Endothelial cell of umbilical vein (primary cell): ENCODE data around the gene RPS24. TPM values are rescaled to one million over a fixed set of nuclear protein-coding genes. Genes with fewer than 3 reads are reported as not detected.

Source experiments
- BruUV-seq: library from RNA; stranded (reverse); fragments of 400-500 nt; replicated peaks from 2 replicates; lab custom pipeline; 2021; lab: Mats Ljungman, UMichigan
- CTCF ChIA-PET: fragments of 300-600, 350-600 bp; sonication (Branson Sonifier 250); formaldehyde crosslinking; loops from one replicate; lab custom pipeline; 2021; ENCODE audit warnings: antibody characterized with exemption, inconsistent platforms; lab: Charles Lee
- POLR2A ChIA-PET: fragments of 300-600, 350-600 bp; sonication (Branson Sonifier 250); formaldehyde crosslinking; loops from one replicate; lab custom pipeline; 2021; ENCODE audit warnings: antibody characterized with exemption, inconsistent platforms; lab: Charles Lee
- DNase-seq: peaks from one replicate; pipeline ENCODE4 v3.0.0-alpha.2; 2011; ENCODE audit warnings: low read depth, low spot score
- FAIRE-seq: peaks from 2 replicates; lab custom pipeline; 2011; peaks lifted over from hg19 to GRCh38; lab: Jason Lieb, UNC
- H2AFZ ChIP-seq: 2 replicates; pipeline ENCODE4 v1.6.0; 2012; ENCODE audit warnings: low read depth, low read length, control low read depth, inconsistent platforms
- H3K27ac ChIP-seq: 2 replicates; pipeline ENCODE4 v1.5.1; 2011; ENCODE audit warnings: low read depth, mild to moderate bottlenecking, control low read depth, low read length, moderate library complexity; ENCODE audit not compliant: insufficient read depth
- H3K27me3 ChIP-seq, 2 experiments: 2 replicates each; pipeline versions ENCODE4 v1.6.0 to v1.6.1; 2011; ENCODE audit warnings: low read length in 2 of 2, mixed read lengths in 1 of 2; ENCODE audit not compliant: control insufficient read depth in 2 of 2, insufficient read depth in 2 of 2
- H3K36me3 ChIP-seq, 2 experiments: 2 replicates in 1 of 2; 3 replicates in 1 of 2; pipeline ENCODE4 v1.5.1; 2011; ENCODE audit warnings: low read length in 2 of 2, mild to moderate bottlenecking in 1 of 2, moderate library complexity in 1 of 2; ENCODE audit not compliant: control insufficient read depth in 2 of 2, insufficient read depth in 2 of 2; ENCODE audit errors: extremely low read depth in 1 of 2
- H3K4me1 ChIP-seq: 3 replicates; pipeline ENCODE4 v1.5.1; 2011; ENCODE audit warnings: mild to moderate bottlenecking, low read length; ENCODE audit not compliant: control insufficient read depth, insufficient read depth; ENCODE audit errors: extremely low read depth
- H3K4me2 ChIP-seq: 2 replicates; pipeline ENCODE4 v1.6.1; 2011; ENCODE audit warnings: low read length, control low read depth, mixed read lengths; ENCODE audit not compliant: insufficient read depth
- H3K4me3 ChIP-seq, 3 experiments: fragments of 200-600 bp in 1 of 3; sonication (generic), shearing (Covaris generic) in 1 of 3; replicated peaks in 1 of 3; 2 replicates each; pipeline ENCODE4 v1.5.1; 2011 to 2016; ENCODE audit warnings: control low read depth in 3 of 3, low read length in 3 of 3, mild to moderate bottlenecking in 2 of 3, inconsistent platforms in 1 of 3, low read depth in 1 of 3, moderate library complexity in 1 of 3; ENCODE audit not compliant: insufficient read depth in 1 of 3
- H3K79me2 ChIP-seq: 2 replicates; pipeline ENCODE4 v1.6.0; 2012; ENCODE audit warnings: low read length, inconsistent platforms; ENCODE audit not compliant: control insufficient read depth, insufficient read depth
- H3K9ac ChIP-seq: replicated peaks from 2 replicates; pipeline ENCODE3; 2011; ENCODE audit warnings: low read length, control low read depth; ENCODE audit not compliant: insufficient read depth; ENCODE audit errors: extremely low read depth
- H3K9me1 ChIP-seq: replicated peaks from 3 replicates; pipeline ENCODE4 v1.6.0; 2011; ENCODE audit warnings: mild to moderate bottlenecking, low read length; ENCODE audit not compliant: control insufficient read depth, insufficient read depth; ENCODE audit errors: extremely low read depth
- H3K9me3 ChIP-seq: replicated peaks from 2 replicates; pipeline ENCODE4 v1.5.1; 2012; ENCODE audit warnings: low read length, inconsistent platforms; ENCODE audit not compliant: control insufficient read depth, insufficient read depth
- H4K20me1 ChIP-seq: replicated peaks from 2 replicates; pipeline ENCODE3; 2011; ENCODE audit warnings: mild to moderate bottlenecking, low read length; ENCODE audit not compliant: control insufficient read depth, insufficient read depth; ENCODE audit errors: extremely low read depth
- EZH2 ChIP-seq: IDR thresholded peaks from 2 replicates; pipeline ENCODE4 v1.6.1; 2012; ENCODE audit warnings: borderline replicate concordance, low read depth, mild to moderate bottlenecking, moderate library complexity, low read length, inconsistent platforms; ENCODE audit not compliant: severe bottlenecking
- FOS ChIP-seq: IDR thresholded peaks from 2 replicates; pipeline ENCODE4 v1.6.1; 2011; ENCODE audit warnings: mild to moderate bottlenecking, low read length, moderate library complexity, borderline replicate concordance; ENCODE audit not compliant: insufficient read depth
- GATA2 ChIP-seq: IDR thresholded peaks from 2 replicates; pipeline ENCODE4 v1.7.0; 2011; ENCODE audit warnings: low read depth, mild to moderate bottlenecking, moderate library complexity, mixed read lengths, low read length; ENCODE audit not compliant: insufficient read length, insufficient read depth
- JUN ChIP-seq: IDR thresholded peaks from 2 replicates; pipeline ENCODE4 v1.6.1; 2011; ENCODE audit warnings: borderline replicate concordance, low read depth; ENCODE audit not compliant: insufficient read length, insufficient read depth
- MYC ChIP-seq: IDR thresholded peaks from one replicate; pipeline ENCODE4 v1.6.1; 2011; ENCODE audit warnings: mild to moderate bottlenecking, low read depth, low read length
- POLR2A ChIP-seq: IDR thresholded peaks from 2 replicates; pipeline ENCODE4 v1.6.1; 2012; ENCODE audit warnings: low read depth, mild to moderate bottlenecking, control low read depth, low read length
- POLR2AphosphoS5 ChIP-seq: IDR thresholded peaks from 2 replicates; pipeline ENCODE4 v1.6.1; 2012; ENCODE audit warnings: low read depth, mild to moderate bottlenecking, control low read depth, low read length, moderate library complexity; ENCODE audit not compliant: insufficient read depth
- dilution Hi-C: fragments of 300-500 bp; cut with MboI; formaldehyde crosslinking; loops from one replicate; pipeline ENCODE4 v1.15.0; 2019; ENCODE audit warnings: low sequenced_read_pairs; ENCODE audit not compliant: extremely low pct_ligation_motif_present
- intact Hi-C: fragments of 100-400 bp; cut with micrococcal nuclease; formaldehyde crosslinking; loops from one replicate; pipeline ENCODE4 v1.10.0; 2022
- polyA plus RNA-seq, 4 experiments: library from polyadenylated mRNA; depleted of rRNA in 3 of 4; stranded (reverse) in 3 of 4; unstranded in 1 of 4; fragments of >200 nt; gene quantifications; 2 replicates each; pipeline versions ENCODE4 v1.2.1 to v1.2.3, GENCODE V29; 2011 to 2012; ENCODE audit warnings: missing spikeins in 1 of 4
- total RNA-seq: library from RNA; stranded (reverse); gene quantifications from 2 replicates; pipeline ENCODE4 v1.2.3, GENCODE V29; 2021
- TF ChIP-seq, protein P1 (sequence below), 2 donors: IDR thresholded peaks; 1 replicate in 1 of 2; 2 replicates in 1 of 2; pipeline ENCODE4 v1.5.1; 2011; ENCODE audit warnings: low read length in 2 of 2, mild to moderate bottlenecking in 2 of 2, moderate library complexity in 2 of 2, control low read depth in 1 of 2, inconsistent platforms in 1 of 2, low read depth in 1 of 2; ENCODE audit not compliant: insufficient read depth in 1 of 2; ENCODE audit errors: extremely low read depth in 1 of 2
- TF ChIP-seq, protein P2 (sequence below): IDR thresholded peaks from 2 replicates; pipeline ENCODE4 v1.6.1; 2011; ENCODE audit not compliant: insufficient read depth, insufficient read length

The RPS24 gene
- total and polyA plus RNA-seq, 2 donors (not counting 3 experiments of a cell fraction or from before 2014, with no cell fraction given), result 1,446 to 2,326 TPM

DNA sequence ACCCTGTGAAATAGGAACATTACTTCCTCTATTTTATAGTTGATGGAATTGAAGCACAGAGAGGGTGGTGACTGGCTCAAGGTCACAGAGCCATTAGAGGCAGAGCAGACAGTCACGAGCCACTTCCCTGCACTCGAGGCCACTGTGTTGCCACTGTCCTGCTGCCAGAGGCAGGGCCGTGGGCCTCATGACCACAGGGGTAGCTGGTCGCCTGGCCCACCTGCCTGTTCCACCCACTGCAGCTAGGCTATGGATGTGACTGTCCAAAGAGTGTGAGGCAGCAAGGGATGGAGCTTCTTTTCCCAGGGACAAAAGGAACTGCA, 38.2 kb downstream of the RPS24 start:
- no peak overlapping the region for H3K9ac ChIP-seq
- no peaks in the 10 kb centered on the region for H3K36me3 ChIP-seq
- ChIA-PET CTCF (no interaction called here), POLR2A (no interaction called here)
- H3K9me1 ChIP-seq, result no peaks in the 10 kb centered on the region
- DNase-seq, result no peak
- no peaks in the 10 kb centered on the region for H3K27me3 ChIP-seq
- no peaks in the 10 kb centered on the region for H4K20me1 ChIP-seq
- H2AFZ ChIP-seq, result no peak overlapping the region
- H3K4me1 ChIP-seq, result no peaks in the 10 kb centered on the region
- H3K4me3 ChIP-seq, result no peak overlapping the region
- H3K4me2 ChIP-seq, result no peak overlapping the region
- TF ChIP-seq POLR2AphosphoS5 (no peak), FOS (no peak), MYC (no peak), POLR2A (no peak), EZH2 (no peak)
- TF ChIP-seq, protein P1, sequence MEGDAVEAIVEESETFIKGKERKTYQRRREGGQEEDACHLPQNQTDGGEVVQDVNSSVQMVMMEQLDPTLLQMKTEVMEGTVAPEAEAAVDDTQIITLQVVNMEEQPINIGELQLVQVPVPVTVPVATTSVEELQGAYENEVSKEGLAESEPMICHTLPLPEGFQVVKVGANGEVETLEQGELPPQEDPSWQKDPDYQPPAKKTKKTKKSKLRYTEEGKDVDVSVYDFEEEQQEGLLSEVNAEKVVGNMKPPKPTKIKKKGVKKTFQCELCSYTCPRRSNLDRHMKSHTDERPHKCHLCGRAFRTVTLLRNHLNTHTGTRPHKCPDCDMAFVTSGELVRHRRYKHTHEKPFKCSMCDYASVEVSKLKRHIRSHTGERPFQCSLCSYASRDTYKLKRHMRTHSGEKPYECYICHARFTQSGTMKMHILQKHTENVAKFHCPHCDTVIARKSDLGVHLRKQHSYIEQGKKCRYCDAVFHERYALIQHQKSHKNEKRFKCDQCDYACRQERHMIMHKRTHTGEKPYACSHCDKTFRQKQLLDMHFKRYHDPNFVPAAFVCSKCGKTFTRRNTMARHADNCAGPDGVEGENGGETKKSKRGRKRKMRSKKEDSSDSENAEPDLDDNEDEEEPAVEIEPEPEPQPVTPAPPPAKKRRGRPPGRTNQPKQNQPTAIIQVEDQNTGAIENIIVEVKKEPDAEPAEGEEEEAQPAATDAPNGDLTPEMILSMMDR (IDR thresholded peaks at IDR 0.05; ENCODE audit: extremely low read depth in 1 of 2, insufficient read depth in 1 of 2, low read depth in 1 of 2, low read length in 2 of 2), result no peak
- H3K9me3 ChIP-seq, result no peaks in the 10 kb centered on the region
- FAIRE-seq, result no peak
- intact Hi-C loops (no loop called here), dilution Hi-C loops (no loop called here)
- H3K79me2 ChIP-seq, result no peaks in the 10 kb centered on the region
- BruUV-seq, result no TSS peak
- no peak overlapping the region for H3K27ac ChIP-seq

DNA sequence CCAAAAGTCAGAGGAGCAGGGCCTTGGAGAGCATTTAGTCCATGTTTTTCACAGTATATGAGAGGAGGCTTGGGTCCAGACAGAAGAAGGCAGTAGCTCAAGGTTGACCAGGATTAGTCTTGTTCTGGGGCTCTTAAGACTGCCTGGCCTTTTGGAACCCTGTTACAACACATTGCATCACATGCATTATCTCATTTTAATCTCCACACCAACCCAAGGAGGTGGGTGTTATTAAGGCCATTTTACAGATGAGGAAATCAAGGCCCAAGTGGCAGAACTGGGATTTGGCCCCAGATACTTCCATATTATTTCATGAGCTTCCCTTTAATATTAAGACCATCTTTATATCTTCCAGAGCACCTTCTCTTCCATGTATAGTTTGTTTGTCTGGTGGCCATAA, 38.8 kb downstream of the RPS24 start:
- Histone ChIP-seq H3K36me3 (no peaks in the 10 kb centered on the region), H3K27ac (no peak overlapping the region), H3K4me3 (no peak overlapping the region), H4K20me1 (no peaks in the 10 kb centered on the region), H3K9me1 (no peaks in the 10 kb centered on the region), H3K9ac (no peak overlapping the region), H3K4me1 (no peaks in the 10 kb centered on the region), H3K4me2 (no peak overlapping the region), H3K9me3 (no peaks in the 10 kb centered on the region), H3K79me2 (no peaks in the 10 kb centered on the region), H3K27me3 (no peaks in the 10 kb centered on the region), H2AFZ (no peak overlapping the region)
- ChIA-PET CTCF (no interaction called here), POLR2A (no interaction called here)
- intact Hi-C loops, result no loop called here
- BruUV-seq, result no TSS peak
- TF ChIP-seq EZH2 (no peak), POLR2AphosphoS5 (no peak), MYC (no peak), FOS (no peak), JUN (no peak), GATA2 (no peak), POLR2A (no peak)
- TF ChIP-seq, protein P2, sequence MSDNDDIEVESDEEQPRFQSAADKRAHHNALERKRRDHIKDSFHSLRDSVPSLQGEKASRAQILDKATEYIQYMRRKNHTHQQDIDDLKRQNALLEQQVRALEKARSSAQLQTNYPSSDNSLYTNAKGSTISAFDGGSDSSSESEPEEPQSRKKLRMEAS, result no peak
- TF ChIP-seq, protein P1 (IDR thresholded peaks at IDR 0.05; ENCODE audit: extremely low read depth in 1 of 2, insufficient read depth in 1 of 2, low read depth in 1 of 2, low read length in 2 of 2), result no peak
- no peak for DNase-seq
- dilution Hi-C loops, result no loop called here
- FAIRE-seq, result no peak
